Keratinocyte (primary cell): ENCODE results near the gene XPO4. TPM values are rescaled to one million over a fixed set of nuclear protein-coding genes. Genes with fewer than 3 reads are reported as not detected.

Source experiments
- DNase-seq: peaks from one replicate; pipeline ENCODE4 v3.0.0-alpha.2; 2011; ENCODE audit warnings: low read depth, missing footprints, low spot score
- FAIRE-seq: peaks from 2 replicates; lab custom pipeline; 2011; peaks lifted over from hg19 to GRCh38; lab: Jason Lieb, UNC
- H2AFZ ChIP-seq: 2 replicates; pipeline ENCODE4 v1.6.0; 2012; ENCODE audit warnings: low read length, control low read depth, inconsistent platforms; ENCODE audit not compliant: control insufficient read depth
- H3K27ac ChIP-seq: 2 replicates; pipeline ENCODE4 v1.5.1; 2011; ENCODE audit warnings: low read length; ENCODE audit not compliant: control insufficient read depth, insufficient read depth
- H3K27me3 ChIP-seq: 3 replicates; pipeline ENCODE4 v1.6.0; 2011; ENCODE audit warnings: low read length; ENCODE audit not compliant: control insufficient read depth, insufficient read depth; ENCODE audit errors: extremely low read depth
- H3K36me3 ChIP-seq, 2 experiments: 2 replicates in 1 of 2; 3 replicates in 1 of 2; pipeline ENCODE4 v1.5.1; 2011; ENCODE audit warnings: low read length in 2 of 2, mild to moderate bottlenecking in 1 of 2; ENCODE audit not compliant: control insufficient read depth in 2 of 2, insufficient read depth in 2 of 2; ENCODE audit errors: extremely low read depth in 1 of 2
- H3K4me1 ChIP-seq: 3 replicates; pipeline ENCODE4 v1.5.1; 2011; ENCODE audit warnings: low read length; ENCODE audit not compliant: control insufficient read depth, insufficient read depth; ENCODE audit errors: extremely low read depth
- H3K4me2 ChIP-seq: 3 replicates; pipeline ENCODE4 v1.6.0; 2011; ENCODE audit warnings: low read depth, low read length; ENCODE audit not compliant: control insufficient read depth, insufficient read depth; ENCODE audit errors: extremely low read depth
- H3K4me3 ChIP-seq, 3 experiments: fragments of 200-600 bp in 1 of 3; sonication (generic) in 1 of 3; 2 replicates in 2 of 3; 3 replicates in 1 of 3; pipeline ENCODE4 v1.5.1; 2011 to 2016; ENCODE audit warnings: low read length in 3 of 3, mild to moderate bottlenecking in 3 of 3, control low read depth in 2 of 3, inconsistent platforms in 1 of 3, low read depth in 1 of 3, mixed read lengths in 1 of 3, mixed run types in 1 of 3, moderate library complexity in 1 of 3; ENCODE audit not compliant: control insufficient read depth in 2 of 3, insufficient read depth in 2 of 3; ENCODE audit errors: extremely low read depth in 1 of 3
- H3K79me2 ChIP-seq: 2 replicates; pipeline ENCODE4 v1.6.0; 2012; ENCODE audit warnings: low read length; ENCODE audit not compliant: control insufficient read depth, insufficient read depth
- H3K9ac ChIP-seq: 3 replicates; pipeline ENCODE4 v1.6.0; 2011; ENCODE audit warnings: low read length; ENCODE audit not compliant: control insufficient read depth, insufficient read depth; ENCODE audit errors: extremely low read depth
- H3K9me1 ChIP-seq: 3 replicates; pipeline ENCODE4 v1.6.0; 2011; ENCODE audit warnings: low read length; ENCODE audit not compliant: control insufficient read depth, insufficient read depth; ENCODE audit errors: extremely low read depth
- H3K9me3 ChIP-seq: 2 replicates; pipeline ENCODE4 v1.5.1; 2012; ENCODE audit warnings: low read depth, low read length; ENCODE audit not compliant: control insufficient read depth
- H4K20me1 ChIP-seq: 3 replicates; pipeline ENCODE4 v1.6.0; 2011; ENCODE audit warnings: low read length; ENCODE audit not compliant: control insufficient read depth, insufficient read depth; ENCODE audit errors: extremely low read depth
- EZH2 ChIP-seq: IDR thresholded peaks from one replicate; pipeline ENCODE4 v1.6.1; 2012; ENCODE audit warnings: inconsistent platforms, mild to moderate bottlenecking, low read length, moderate library complexity
- dilution Hi-C: fragments of 300-500 bp; cut with MboI; formaldehyde crosslinking; loops from one replicate; pipeline ENCODE4 v1.7.0; 2020; ENCODE audit warnings: low sequenced_read_pairs; ENCODE audit not compliant: extremely low pct_ligation_motif_present
- polyA plus RNA-seq, 5 experiments: library from polyadenylated mRNA; depleted of rRNA in 3 of 5; stranded (reverse) in 3 of 5; stranded (forward) in 1 of 5; unstranded in 1 of 5; fragments of >200 nt; gene quantifications; 1 replicate in 1 of 5; 2 replicates in 3 of 5; 3 replicates in 1 of 5; pipeline versions ENCODE4 v1.2.1 to v1.2.3, GENCODE V29; 2011 to 2012; ENCODE audit warnings: missing spikeins in 2 of 5, low read depth in 1 of 5, low replicate concordance in 1 of 5
- TF ChIP-seq, protein P1 (sequence below), 3 experiments: IDR thresholded peaks in 1 of 3; conservative IDR thresholded peaks in 1 of 3; optimal IDR thresholded peaks in 1 of 3; 2 replicates in 2 of 3; 3 replicates in 1 of 3; pipeline versions ENCODE3 to v1.5.1; 2011; ENCODE audit warnings: low read length in 3 of 3, mild to moderate bottlenecking in 3 of 3, moderate library complexity in 2 of 3, control low read depth in 1 of 3, inconsistent platforms in 1 of 3; ENCODE audit not compliant: insufficient read depth in 2 of 3; ENCODE audit errors: extremely low read depth in 1 of 3

Gene XPO4
- polyA plus RNA-seq, 1 donor (not counting 4 experiments of a cell fraction or from before 2014, with no cell fraction given): 16.5 TPM

DNA sequence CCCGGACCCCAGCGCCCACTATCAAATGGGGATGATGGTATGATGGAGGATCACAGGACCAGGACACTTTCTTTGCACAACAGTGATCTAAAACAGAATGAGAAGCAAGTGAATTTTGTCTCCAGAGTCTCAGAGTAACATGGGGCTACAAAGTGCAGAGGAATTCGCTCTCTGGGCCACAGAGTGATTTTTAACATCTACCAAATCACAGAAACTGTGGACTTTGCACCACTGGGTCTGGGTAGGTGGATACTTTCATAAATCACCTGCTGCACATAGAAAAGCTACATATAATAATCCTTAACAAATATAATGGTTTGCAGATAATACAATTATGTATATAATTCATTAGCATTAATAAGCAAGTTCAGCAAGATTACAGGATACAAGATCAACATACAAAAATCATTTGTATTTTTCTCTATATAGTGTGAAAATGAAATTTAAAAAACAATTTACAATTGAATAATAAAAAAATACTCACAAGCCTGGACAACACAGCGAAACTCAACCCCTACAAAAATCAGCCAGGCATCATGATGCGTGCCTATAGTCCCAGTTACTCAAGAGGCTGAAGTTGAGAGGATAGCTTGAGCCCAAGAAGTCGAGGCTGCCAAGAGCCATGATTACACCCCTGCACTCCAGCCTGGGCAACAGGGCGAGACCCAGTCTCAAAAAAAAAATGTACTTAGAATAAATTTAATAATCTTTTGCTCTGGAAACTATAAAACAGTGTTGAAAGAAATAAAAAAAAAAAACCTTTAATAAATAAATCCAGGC is 68.5 kb downstream of the XPO4 start:
- H3K4me1 ChIP-seq: no peaks in the 10 kb centered on the region
- dilution Hi-C loops: loop anchor here (25.0 kb wide), 1 partner anchor 128 kb away; no protein-coding TSS in a partner anchor
- no peak overlapping the region for H3K4me3 ChIP-seq
- no peak overlapping the region for H3K9ac ChIP-seq
- no peaks in the 10 kb centered on the region for H3K9me3 ChIP-seq
- no peaks in the 10 kb centered on the region for H4K20me1 ChIP-seq
- no peak overlapping the region for H3K4me2 ChIP-seq
- peaks cover 2 to 10% of the 10 kb centered on the region in 2 experiments for H3K36me3 ChIP-seq
- no peak overlapping the region for H3K27ac ChIP-seq
- peaks cover 3% of the 10 kb centered on the region for H3K79me2 ChIP-seq
- H3K9me1 ChIP-seq: no peaks in the 10 kb centered on the region
- H2AFZ ChIP-seq: no peak overlapping the region
- DNase-seq (no peak), FAIRE-seq (no peak)
- TF ChIP-seq, protein P1, sequence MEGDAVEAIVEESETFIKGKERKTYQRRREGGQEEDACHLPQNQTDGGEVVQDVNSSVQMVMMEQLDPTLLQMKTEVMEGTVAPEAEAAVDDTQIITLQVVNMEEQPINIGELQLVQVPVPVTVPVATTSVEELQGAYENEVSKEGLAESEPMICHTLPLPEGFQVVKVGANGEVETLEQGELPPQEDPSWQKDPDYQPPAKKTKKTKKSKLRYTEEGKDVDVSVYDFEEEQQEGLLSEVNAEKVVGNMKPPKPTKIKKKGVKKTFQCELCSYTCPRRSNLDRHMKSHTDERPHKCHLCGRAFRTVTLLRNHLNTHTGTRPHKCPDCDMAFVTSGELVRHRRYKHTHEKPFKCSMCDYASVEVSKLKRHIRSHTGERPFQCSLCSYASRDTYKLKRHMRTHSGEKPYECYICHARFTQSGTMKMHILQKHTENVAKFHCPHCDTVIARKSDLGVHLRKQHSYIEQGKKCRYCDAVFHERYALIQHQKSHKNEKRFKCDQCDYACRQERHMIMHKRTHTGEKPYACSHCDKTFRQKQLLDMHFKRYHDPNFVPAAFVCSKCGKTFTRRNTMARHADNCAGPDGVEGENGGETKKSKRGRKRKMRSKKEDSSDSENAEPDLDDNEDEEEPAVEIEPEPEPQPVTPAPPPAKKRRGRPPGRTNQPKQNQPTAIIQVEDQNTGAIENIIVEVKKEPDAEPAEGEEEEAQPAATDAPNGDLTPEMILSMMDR (optimal IDR thresholded peaks at IDR 0.05 in 1 of 3, IDR thresholded peaks at IDR 0.05 in 1 of 3, conservative IDR thresholded peaks at IDR 0.05 in 1 of 3; ENCODE audit: extremely low read depth in 1 of 3, insufficient read depth in 2 of 3, low read length in 3 of 3): no peak
- no peak for TF ChIP-seq EZH2
- H3K27me3 ChIP-seq: no peaks in the 10 kb centered on the region

DNA sequence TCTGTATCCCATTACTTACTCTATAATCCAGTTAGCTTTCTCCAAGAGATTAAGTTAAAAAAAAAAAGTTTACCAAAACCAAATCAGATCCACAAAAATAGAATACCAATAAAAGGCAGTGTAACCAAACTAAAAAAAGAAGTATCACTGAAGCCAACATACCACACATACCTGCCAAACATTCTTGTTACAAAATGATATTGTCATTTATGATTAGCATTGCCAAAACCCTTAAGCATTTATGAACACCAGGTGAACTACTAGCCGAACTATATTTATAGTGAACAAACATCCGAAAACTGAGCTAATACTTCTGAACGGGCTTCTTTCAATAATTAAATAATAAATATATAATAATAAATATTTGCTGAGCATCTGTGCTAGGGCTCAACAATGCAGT is 69.7 kb downstream of the XPO4 start:
- no peak for TF ChIP-seq EZH2
- TF ChIP-seq, protein P1 (optimal IDR thresholded peaks at IDR 0.05 in 1 of 3, IDR thresholded peaks at IDR 0.05 in 1 of 3, conservative IDR thresholded peaks at IDR 0.05 in 1 of 3; ENCODE audit: extremely low read depth in 1 of 3, insufficient read depth in 2 of 3, low read length in 3 of 3): no peak
- no peak for DNase-seq
- no peak overlapping the region for H3K27ac ChIP-seq
- FAIRE-seq: no peak
- H3K36me3 ChIP-seq: peaks cover 2 to 10% of the 10 kb centered on the region in 2 experiments
- no peak overlapping the region for H3K9ac ChIP-seq
- dilution Hi-C loops: loop anchor here (25.0 kb wide), 1 partner anchor 129 kb away; no protein-coding TSS in a partner anchor
- H3K4me2 ChIP-seq: no peak overlapping the region
- peaks cover 3% of the 10 kb centered on the region for H3K79me2 ChIP-seq
- no peaks in the 10 kb centered on the region for H4K20me1 ChIP-seq
- no peaks in the 10 kb centered on the region for H3K9me3 ChIP-seq
- H3K4me3 ChIP-seq: no peak overlapping the region
- no peaks in the 10 kb centered on the region for H3K4me1 ChIP-seq
- no peak overlapping the region for H2AFZ ChIP-seq
- no peaks in the 10 kb centered on the region for H3K27me3 ChIP-seq
- no peaks in the 10 kb centered on the region for H3K9me1 ChIP-seq
